CD4-positive, alpha-beta T cell treated with Interleukin-12 subunit alpha and Interleukin-12 subunit beta, for 1 hour (primary cell): ENCODE results near the gene MYCL.
"Not testable (repeated sequence)": the region's sequence is repeated elsewhere in the genome, so short reads cannot be mapped to it uniquely, and the experiment has no call there.

Experiments
- DNase-seq: peaks from one replicate; pipeline ENCODE4 v3.0.0-alpha.2; 2020

MYCL gene

GRCh38 chr1:39886757-39887231, 14.9 kb downstream of the MYCL start:
- DNase-seq, result no peak

- DNase-seq, result no peak
Measured at GRCh38 chr1:39885516-39885915, 16.2 kb downstream of the MYCL start.

GRCh38 chr1:39882152-39882551, 19.6 kb downstream of the MYCL start:
- no peak for DNase-seq

- DNase-seq, result no peak
Measured at GRCh38 chr1:39877980-39878956, 23.4 kb downstream of the MYCL start.

- DNase-seq, result no peak
Measured at GRCh38 chr1:39877231-39877778, 24.4 kb downstream of the MYCL start.

- no peak for DNase-seq
Measured at GRCh38 chr1:39876144-39876543, 25.6 kb downstream of the MYCL start.

- no peak for DNase-seq
Measured at GRCh38 chr1:39872698-39873097, 29.0 kb downstream of the MYCL start.

- no peak for DNase-seq
Measured at GRCh38 chr1:39871796-39872195, 29.9 kb downstream of the MYCL start.

- DNase-seq, result not testable (repeated sequence)
Measured at GRCh38 chr1:39871043-39871442, 30.7 kb downstream of the MYCL start.

- not testable (repeated sequence) for DNase-seq
Measured at GRCh38 chr1:39869538-39870112, 32.1 kb downstream of the MYCL start.

GRCh38 chr1:39866767-39867166, 35.0 kb downstream of the MYCL start:
- no peak for DNase-seq

GRCh38 chr1:39865762-39866161, 36.0 kb downstream of the MYCL start:
- DNase-seq, result no peak

GRCh38 chr1:39863177-39863576, 38.5 kb downstream of the MYCL start:
- DNase-seq, result no peak

GRCh38 chr1:39861003-39861402, 40.7 kb downstream of the MYCL start:
- DNase-seq, result no peak

GRCh38 chr1:39859859-39860812, 41.6 kb downstream of the MYCL start:
- DNase-seq, result no peak

- no peak for DNase-seq
Measured at GRCh38 chr1:39858315-39858714, 43.4 kb downstream of the MYCL start.

GRCh38 chr1:39857126-39857878, 44.4 kb downstream of the MYCL start:
- no peak for DNase-seq

- no peak for DNase-seq
Measured at GRCh38 chr1:39854738-39855137, 47.0 kb downstream of the MYCL start.

- DNase-seq, result no peak
Measured at GRCh38 chr1:39854314-39854713, 47.4 kb downstream of the MYCL start.

- DNase-seq, result no peak
Measured at GRCh38 chr1:39852876-39853275, 48.8 kb downstream of the MYCL start.

- no peak for DNase-seq
Measured at GRCh38 chr1:39852214-39852791, 49.4 kb downstream of the MYCL start.
